Peyer's patch (tissue), 4 donors: Measurements from ENCODE around the gene SH3GL1. TPM values are rescaled to one million over a fixed set of nuclear protein-coding genes. Genes with fewer than 3 reads are reported as not detected.

Source experiments
- DNase-seq, 3 donors: peaks; one replicate each; pipeline ENCODE4 v3.0.0-alpha.2; 2017 to 2019
- H3K27ac ChIP-seq, 4 donors: fragments of 200-600 bp; sonication (generic); one replicate each; pipeline ENCODE4 v1.5.1; 2016 to 2019
- H3K27me3 ChIP-seq, 2 donors: fragments of 200-600 bp; sonication (generic); one replicate each; pipeline ENCODE4 v1.5.1; 2019
- H3K36me3 ChIP-seq, 3 donors: fragments of 200-600 bp; sonication (generic); one replicate each; pipeline ENCODE4 v1.5.1; 2016 to 2019
- H3K4me1 ChIP-seq, 4 donors: fragments of 200-600 bp; sonication (generic); one replicate each; pipeline ENCODE4 v1.5.1; 2016 to 2019
- H3K4me3 ChIP-seq, 4 donors: fragments of 200-600 bp; sonication (generic); 1 replicate in 3 of 4; 2 replicates in 1 of 4; pipeline ENCODE4 v1.5.1; 2016 to 2019; ENCODE audit warnings: mild to moderate bottlenecking in 1 of 4
- H3K9me3 ChIP-seq, 4 donors: fragments of 200-600 bp; sonication (generic); one replicate each; pipeline ENCODE4 v1.5.1; 2016 to 2019; ENCODE audit warnings: mild to moderate bottlenecking in 1 of 4
- POLR2A ChIP-seq, 2 donors: fragments of 450-650 bp; IDR thresholded peaks; one replicate each; pipeline ENCODE4 v1.5.1; 2017; ENCODE audit warnings: antibody characterized with exemption in 2 of 2, mild to moderate bottlenecking in 2 of 2, moderate library complexity in 2 of 2
- total RNA-seq, 4 donors: library from RNA; depleted of rRNA; stranded (reverse); fragments of >200 nt; gene quantifications; one replicate each; pipeline ENCODE4 v1.1.0, GENCODE V29; 2016
- TF ChIP-seq, protein P1 (sequence below), 6 experiments: fragments of 450-650 bp in 4 of 6; fragments of 200-600 bp in 2 of 6; sonication (generic) in 1 of 6; IDR thresholded peaks; one replicate each; pipeline ENCODE4 v1.5.1; 2017 to 2019; ENCODE audit warnings: antibody characterized with exemption in 6 of 6, mild to moderate bottlenecking in 3 of 6, moderate library complexity in 1 of 6

Gene SH3GL1
- total RNA-seq, 4 donors from 2014 or later: 69.3 to 102 (median 73.9) TPM

DNA sequence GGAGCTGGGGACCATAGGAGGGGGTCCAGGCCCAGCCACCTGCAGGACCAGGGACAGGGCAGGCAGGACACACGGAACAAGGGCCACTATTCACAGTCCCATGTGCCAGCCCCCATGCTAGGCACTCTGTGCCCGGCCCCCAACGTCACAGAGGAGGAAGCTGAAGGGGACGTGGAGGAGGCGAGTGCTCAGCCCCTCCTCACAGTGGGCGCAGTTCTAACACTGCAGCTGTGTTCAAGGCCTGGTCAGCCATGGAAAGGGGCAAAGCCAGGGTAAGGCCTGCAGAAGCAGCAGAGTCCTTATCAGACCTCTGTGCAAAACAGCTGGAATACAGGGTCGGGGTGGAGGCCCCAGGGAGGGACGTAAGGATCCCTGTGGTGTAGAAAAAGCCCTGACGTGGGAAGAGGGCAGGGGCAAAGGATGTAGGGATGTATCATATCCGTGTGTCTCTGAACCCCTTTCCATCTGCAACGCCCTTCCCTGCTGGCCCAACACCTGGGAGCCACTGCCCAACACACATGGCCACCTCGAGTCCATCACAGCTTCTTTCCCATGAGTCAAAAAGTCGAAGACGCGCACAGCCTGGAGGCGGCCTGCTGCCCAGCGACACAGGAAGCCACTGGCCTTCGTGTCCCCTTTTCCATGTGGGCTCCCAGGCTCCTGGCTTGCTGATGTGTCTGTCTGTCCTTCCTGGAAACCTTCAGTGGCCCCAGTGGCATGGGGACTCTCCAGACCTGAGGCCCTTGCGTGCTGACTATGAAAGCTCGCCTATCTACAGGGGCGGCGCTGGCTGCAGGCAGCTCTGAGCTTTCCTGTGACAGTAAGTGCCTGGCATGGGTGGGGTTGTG, 28.0 kb downstream of the SH3GL1 start:
- H3K9me3 ChIP-seq: no peaks in the 10 kb centered on the region
- H3K27ac ChIP-seq: peak overlapping the region in 2 of 4 donors; percentile 85 to 95
- TF ChIP-seq, protein P1, sequence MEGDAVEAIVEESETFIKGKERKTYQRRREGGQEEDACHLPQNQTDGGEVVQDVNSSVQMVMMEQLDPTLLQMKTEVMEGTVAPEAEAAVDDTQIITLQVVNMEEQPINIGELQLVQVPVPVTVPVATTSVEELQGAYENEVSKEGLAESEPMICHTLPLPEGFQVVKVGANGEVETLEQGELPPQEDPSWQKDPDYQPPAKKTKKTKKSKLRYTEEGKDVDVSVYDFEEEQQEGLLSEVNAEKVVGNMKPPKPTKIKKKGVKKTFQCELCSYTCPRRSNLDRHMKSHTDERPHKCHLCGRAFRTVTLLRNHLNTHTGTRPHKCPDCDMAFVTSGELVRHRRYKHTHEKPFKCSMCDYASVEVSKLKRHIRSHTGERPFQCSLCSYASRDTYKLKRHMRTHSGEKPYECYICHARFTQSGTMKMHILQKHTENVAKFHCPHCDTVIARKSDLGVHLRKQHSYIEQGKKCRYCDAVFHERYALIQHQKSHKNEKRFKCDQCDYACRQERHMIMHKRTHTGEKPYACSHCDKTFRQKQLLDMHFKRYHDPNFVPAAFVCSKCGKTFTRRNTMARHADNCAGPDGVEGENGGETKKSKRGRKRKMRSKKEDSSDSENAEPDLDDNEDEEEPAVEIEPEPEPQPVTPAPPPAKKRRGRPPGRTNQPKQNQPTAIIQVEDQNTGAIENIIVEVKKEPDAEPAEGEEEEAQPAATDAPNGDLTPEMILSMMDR (IDR thresholded peaks at IDR 0.05): no peak
- no peak for TF ChIP-seq POLR2A (IDR thresholded peaks at IDR 0.05)
- peaks cover 12 to 82% (median 71%) of the 10 kb centered on the region in 4 donors for H3K4me1 ChIP-seq
- DNase-seq: no peak
- no peak overlapping the region for H3K4me3 ChIP-seq
- no peaks in the 10 kb centered on the region for H3K27me3 ChIP-seq
- H3K36me3 ChIP-seq: peaks cover 0 to 7% (median 0%) of the 10 kb centered on the region in 3 donors

DNA sequence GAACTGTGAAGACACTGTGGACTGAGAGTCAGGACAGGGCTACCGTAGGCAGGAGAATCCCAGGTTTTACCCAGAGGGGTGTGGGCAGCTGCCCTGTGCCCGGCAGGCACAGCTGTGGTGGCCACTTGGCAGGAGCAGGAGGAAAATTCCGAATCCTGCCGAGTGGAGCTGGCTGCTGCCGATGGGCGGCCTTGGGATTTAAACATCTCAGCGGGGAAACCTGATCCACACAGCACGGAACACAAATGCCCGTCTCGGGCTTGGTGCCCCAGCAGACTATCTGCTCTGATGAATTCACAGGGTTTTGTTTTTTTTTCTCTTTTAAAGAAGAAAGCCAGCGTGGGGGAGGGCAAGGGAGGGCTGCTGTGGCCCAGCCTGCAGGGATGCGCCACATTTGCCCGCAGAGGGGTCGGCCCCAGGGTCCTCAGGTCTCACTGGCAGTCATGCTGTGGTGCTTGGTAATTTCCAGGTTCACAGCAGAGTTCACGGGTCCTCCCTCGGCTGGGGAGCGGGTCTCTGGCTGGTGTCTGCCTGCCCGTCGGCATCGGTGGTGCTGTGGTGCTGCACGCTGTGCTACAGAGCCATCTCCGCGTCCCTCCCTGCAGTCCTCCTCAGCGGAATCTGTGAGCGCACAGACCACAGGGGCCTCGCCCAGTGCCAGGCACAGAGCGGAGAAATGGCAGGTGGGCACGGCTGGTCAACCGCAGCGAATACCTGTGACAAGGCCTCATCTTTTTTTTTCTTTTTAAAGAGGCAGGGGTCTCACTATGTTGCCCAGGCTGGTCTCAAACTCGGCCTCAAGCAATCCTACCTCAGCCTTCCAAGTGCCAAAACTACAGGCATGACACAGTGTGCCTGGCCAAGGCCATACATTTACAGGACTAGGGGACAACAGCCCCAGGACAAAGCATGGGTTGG, 28.8 kb downstream of the SH3GL1 start:
- Histone ChIP-seq H3K27ac (peak overlapping the region in 1 of 4 donors; percentile 26), H3K4me1 (peaks cover 12 to 73% (median 66%) of the 10 kb centered on the region in 4 donors), H3K9me3 (no peaks in the 10 kb centered on the region), H3K36me3 (peaks cover 0 to 14% (median 0%) of the 10 kb centered on the region in 3 donors), H3K27me3 (no peaks in the 10 kb centered on the region), H3K4me3 (no peak overlapping the region)
- DNase-seq: no peak
- TF ChIP-seq, protein P1 (IDR thresholded peaks at IDR 0.05): no peak
- no peak for TF ChIP-seq POLR2A (IDR thresholded peaks at IDR 0.05)

DNA sequence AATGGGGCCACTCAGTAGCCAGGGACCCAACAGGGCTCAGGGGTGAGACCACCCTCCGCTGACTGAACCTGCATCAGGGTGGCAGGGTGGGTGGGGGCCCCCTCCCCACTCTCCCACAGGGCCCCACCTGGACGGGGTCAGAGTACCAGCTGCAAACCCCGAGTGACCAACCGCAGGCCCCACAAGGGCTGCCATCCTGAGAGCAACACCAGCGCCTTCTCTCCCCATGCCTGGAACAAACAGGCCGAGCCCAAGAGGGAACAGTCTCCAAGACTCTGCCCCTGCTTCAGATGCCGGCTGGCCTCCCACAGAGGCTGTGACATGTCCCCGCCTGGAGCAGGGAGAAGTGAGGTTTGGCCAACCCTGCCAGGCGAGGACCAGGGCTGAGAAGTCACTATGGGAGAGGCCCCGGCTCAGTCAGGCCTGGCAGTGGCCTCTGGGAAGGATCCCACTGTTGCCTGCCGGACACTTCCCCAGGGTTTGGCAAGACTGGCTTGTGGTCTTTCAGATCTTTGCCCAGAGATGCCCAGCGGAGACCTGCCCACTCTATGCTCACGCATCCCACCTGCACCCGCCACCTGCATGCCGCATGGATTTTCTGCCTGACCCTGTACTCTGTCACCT, 29.8 kb downstream of the SH3GL1 start:
- peak overlapping the region; percentile 78 to 94 (median 85) for H3K27ac ChIP-seq
- DNase-seq: no peak
- TF ChIP-seq, protein P1 (IDR thresholded peaks at IDR 0.05): no peak
- TF ChIP-seq POLR2A (IDR thresholded peaks at IDR 0.05): no peak
- no peaks in the 10 kb centered on the region for H3K27me3 ChIP-seq
- peaks cover 0 to 24% (median 0%) of the 10 kb centered on the region in 3 donors for H3K36me3 ChIP-seq
- peak overlapping the region in 3 of 4 donors; percentile 38 to 39 (median 39) for H3K4me3 ChIP-seq
- H3K4me1 ChIP-seq: peaks cover 12 to 63% (median 57%) of the 10 kb centered on the region in 4 donors
- H3K9me3 ChIP-seq: no peaks in the 10 kb centered on the region

DNA sequence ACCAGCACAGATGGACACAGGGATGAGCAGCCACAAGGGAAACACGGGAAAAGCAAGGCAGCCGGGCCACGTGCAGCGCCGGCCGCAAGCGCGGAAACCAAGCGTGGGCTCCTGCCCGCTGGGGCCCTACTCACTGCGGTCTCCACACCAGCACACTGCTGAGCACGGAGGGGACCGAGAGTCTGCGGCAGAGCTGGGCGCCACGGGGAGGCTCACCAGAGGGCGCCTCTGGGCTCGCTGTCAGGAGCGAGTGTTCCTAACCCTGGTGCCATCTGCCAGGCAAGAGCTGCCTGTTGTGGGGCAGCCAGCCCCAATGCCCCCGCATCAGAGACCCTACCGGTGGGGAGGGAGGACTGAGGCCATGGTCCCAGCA, 30.5 kb downstream of the SH3GL1 start:
- TF ChIP-seq, protein P1 (IDR thresholded peaks at IDR 0.05): peak in 5 of 6 experiments; percentile 26 to 75 (median 58)
- TF ChIP-seq POLR2A (IDR thresholded peaks at IDR 0.05): no peak
- H3K27me3 ChIP-seq: no peaks in the 10 kb centered on the region
- H3K36me3 ChIP-seq: peaks cover 0 to 31% (median 0%) of the 10 kb centered on the region in 3 donors
- no peaks in the 10 kb centered on the region for H3K9me3 ChIP-seq
- H3K4me3 ChIP-seq: peak overlapping the region; percentile 6 to 39 (median 38)
- H3K4me1 ChIP-seq: peaks cover 9 to 56% (median 51%) of the 10 kb centered on the region in 4 donors
- peak in 2 of 3 donors; percentile 79 to 90 for DNase-seq
- peak overlapping the region; percentile 78 to 94 (median 85) for H3K27ac ChIP-seq
